Neuronal stem cell (in vitro differentiated cells): ENCODE measurements around the gene C2CD4C. TPM values are rescaled to one million over a fixed set of nuclear protein-coding genes. Genes with fewer than 3 reads are reported as not detected.
A peak's percentile ranks its signal among the peaks of the same experiment; 100 is the strongest.

Experiments
- DNase-seq: peaks from one replicate; pipeline ENCODE4 v3.0.0-alpha.2; 2013; ENCODE audit warnings: low spot score
- H2AFZ ChIP-seq: one replicate; pipeline ENCODE4 v1.6.1; 2013; ENCODE audit warnings: mild to moderate bottlenecking, low read length, inconsistent platforms
- H2AK5ac ChIP-seq: 2 replicates; pipeline ENCODE4 v1.6.1; 2013; ENCODE audit warnings: low read depth, mild to moderate bottlenecking, inconsistent platforms, low read length, moderate library complexity, mixed read lengths
- H2BK120ac ChIP-seq: 2 replicates; pipeline ENCODE4 v1.6.1; 2013; ENCODE audit warnings: low read depth, mild to moderate bottlenecking, inconsistent platforms, low read length, moderate library complexity, mixed read lengths
- H2BK12ac ChIP-seq: one replicate; pipeline ENCODE4 v1.6.1; 2013; ENCODE audit warnings: low read length, inconsistent platforms
- H2BK15ac ChIP-seq: 2 replicates; pipeline ENCODE4 v1.6.1; 2013; ENCODE audit warnings: mild to moderate bottlenecking, low read length, inconsistent platforms, mixed read lengths
- H2BK5ac ChIP-seq: one replicate; pipeline ENCODE4 v1.6.1; 2013; ENCODE audit warnings: inconsistent platforms, mild to moderate bottlenecking, low read length, moderate library complexity
- H3K14ac ChIP-seq: one replicate; pipeline ENCODE4 v1.6.1; 2013; ENCODE audit warnings: low read length, inconsistent platforms
- H3K18ac ChIP-seq: 2 replicates; pipeline ENCODE4 v1.6.1; 2013; ENCODE audit warnings: low read length, inconsistent platforms
- H3K23ac ChIP-seq: 2 replicates; pipeline ENCODE4 v1.6.1; 2013; ENCODE audit warnings: low read depth, mild to moderate bottlenecking, mixed read lengths, low read length, inconsistent platforms; ENCODE audit not compliant: poor library complexity
- H3K27ac ChIP-seq: replicated peaks from 3 replicates; pipeline ENCODE4 v1.5.1; 2013; ENCODE audit warnings: low read length, inconsistent platforms
- H3K27me3 ChIP-seq, 3 experiments: 2 replicates each; pipeline ENCODE4 v1.6.1; 2013; ENCODE audit warnings: low read length in 3 of 3, mild to moderate bottlenecking in 2 of 3, inconsistent platforms in 1 of 3, low read depth in 1 of 3, mixed read lengths in 1 of 3, moderate library complexity in 1 of 3; ENCODE audit not compliant: control insufficient read depth in 3 of 3, insufficient read depth in 3 of 3
- H3K36me3 ChIP-seq, 2 donors: replicated peaks in 1 of 2; 2 replicates each; pipeline ENCODE4 v1.6.1; 2013; ENCODE audit warnings: low read length in 2 of 2; ENCODE audit not compliant: control insufficient read depth in 2 of 2, insufficient read depth in 2 of 2
- H3K4ac ChIP-seq: 2 replicates; pipeline ENCODE4 v1.6.1; 2013; ENCODE audit warnings: inconsistent platforms, mild to moderate bottlenecking, low read length, moderate library complexity
- H3K4me1 ChIP-seq, 2 donors: 1 replicate in 1 of 2; 2 replicates in 1 of 2; pipeline ENCODE4 v1.6.1; 2013; ENCODE audit warnings: low read length in 2 of 2, low read depth in 1 of 2; ENCODE audit not compliant: control insufficient read depth in 2 of 2, insufficient read depth in 1 of 2
- H3K4me2 ChIP-seq: one replicate; pipeline ENCODE4 v1.6.1; 2013; ENCODE audit warnings: mild to moderate bottlenecking, low read length, inconsistent platforms; ENCODE audit not compliant: insufficient read depth, poor library complexity, severe bottlenecking
- H3K4me3 ChIP-seq, 2 donors: 2 replicates each; pipeline ENCODE4 v1.5.1; 2013; ENCODE audit warnings: low read length in 2 of 2, mild to moderate bottlenecking in 2 of 2, inconsistent platforms in 1 of 2, moderate library complexity in 1 of 2
- H3K79me1 ChIP-seq: one replicate; pipeline ENCODE4 v1.6.1; 2013; ENCODE audit warnings: low read depth, mild to moderate bottlenecking, inconsistent platforms, low read length, moderate library complexity
- H3K9ac ChIP-seq: one replicate; pipeline ENCODE4 v1.6.1; 2013; ENCODE audit warnings: mild to moderate bottlenecking, low read depth, low read length, inconsistent platforms; ENCODE audit not compliant: poor library complexity
- H3K9me3 ChIP-seq, 2 donors: replicated peaks in 1 of 2; 2 replicates each; pipeline versions ENCODE3 to v1.6.1; 2013; ENCODE audit warnings: low read length in 2 of 2, mild to moderate bottlenecking in 2 of 2, inconsistent platforms in 1 of 2, low read depth in 1 of 2, mixed read lengths in 1 of 2, moderate library complexity in 1 of 2; ENCODE audit not compliant: control insufficient read depth in 2 of 2, insufficient read depth in 1 of 2
- H4K8ac ChIP-seq: one replicate; pipeline ENCODE4 v1.6.1; 2013; ENCODE audit warnings: low read depth, mild to moderate bottlenecking, inconsistent platforms, low read length, moderate library complexity
- H4K91ac ChIP-seq: one replicate; pipeline ENCODE4 v1.6.1; 2013; ENCODE audit warnings: low read length, low read depth, mild to moderate bottlenecking, inconsistent platforms; ENCODE audit not compliant: poor library complexity
- WGBS, 2 donors: extraction: QIAGEN DNeasy Blood & Tissue Kit; methylation state at CpG; one replicate each; pipeline ENCODE4 v1.1.7; 2013; ENCODE audit warnings: missing lambda C conversion rate in 2 of 2, mixed read lengths in 1 of 2; ENCODE audit not compliant: insufficient read length in 2 of 2, insufficient replicate concordance in 1 of 2; ENCODE audit errors: extremely low coverage in 2 of 2; 5-methylcytosine and 5-hydroxymethylcytosine counted together
- polyA plus RNA-seq, 2 experiments: library from polyadenylated mRNA; stranded (reverse); fragments of 200-250 nt; gene quantifications; one replicate each; pipeline ENCODE4 v1.2.3, GENCODE V29; 2013

The C2CD4C gene, protein sequence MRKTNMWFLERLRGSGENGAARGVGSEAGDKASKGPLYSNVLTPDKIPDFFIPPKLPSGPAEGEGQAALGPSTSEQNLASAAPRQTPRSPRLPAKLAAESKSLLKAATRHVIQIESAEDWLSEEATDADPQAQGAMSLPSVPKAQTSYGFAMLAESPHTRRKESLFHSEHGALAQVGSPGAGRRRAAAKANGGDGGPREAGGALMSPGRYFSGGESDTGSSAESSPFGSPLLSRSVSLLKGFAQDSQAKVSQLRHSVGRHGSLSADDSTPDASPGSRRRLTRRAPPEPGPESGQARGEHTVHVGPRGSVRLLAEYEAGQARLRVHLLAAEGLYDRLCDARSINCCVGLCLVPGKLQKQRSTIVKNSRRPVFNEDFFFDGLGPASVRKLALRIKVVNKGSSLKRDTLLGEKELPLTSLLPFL
- 13.6 TPM for polyA plus RNA-seq (2013, experiment 1 of 2)
- 12.7 TPM for polyA plus RNA-seq (2013, experiment 2 of 2)

DNA sequence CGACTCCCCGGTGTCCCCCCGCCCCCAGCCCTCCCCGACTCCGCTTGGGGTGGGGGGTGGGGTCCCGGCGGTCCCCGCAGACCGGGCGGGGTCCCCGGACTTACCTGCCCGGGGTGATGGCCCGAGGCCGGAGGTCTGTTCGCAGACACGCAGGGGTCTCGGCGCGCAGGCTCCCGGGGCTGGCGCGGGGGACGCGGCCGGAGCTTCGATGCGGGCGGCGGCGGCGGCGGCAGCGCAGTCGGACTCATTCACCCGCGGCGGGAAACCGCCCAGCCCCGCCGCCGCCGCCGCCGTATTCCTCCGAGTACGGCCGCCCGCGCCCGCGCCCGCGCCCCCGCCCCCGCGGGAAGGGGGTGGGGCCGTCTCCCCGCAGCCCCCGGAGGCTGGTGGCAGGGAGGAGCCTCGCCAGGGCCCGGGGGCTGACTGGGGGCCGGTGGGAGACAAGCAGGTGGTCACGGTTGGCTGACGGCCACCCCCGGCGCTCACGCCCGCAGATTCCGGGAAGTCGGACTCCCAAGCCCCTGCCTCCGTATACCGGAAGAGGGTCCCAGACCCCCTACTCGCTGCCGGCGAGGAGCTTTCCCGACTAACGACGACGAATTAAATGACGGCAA, at the start of gene C2CD4C:
C2CD4C (minus strand) TSS at position 246 of the 614 bp plus-strand sequence. CDS start 786 bp downstream, outside the sequence.
- no CpG with 5 or more reads among the region's 80 CpGs for WGBS, 2 donors
- peaks cover 4 to 5% of the 10 kb centered on the region in 2 donors for H3K9me3 ChIP-seq
- H3K4ac ChIP-seq, result no peak within 1 kb of the TSS
- H2BK12ac ChIP-seq, result peak within 1 kb of the TSS; percentile 35
- H2AK5ac ChIP-seq, result peak within 1 kb of the TSS; percentile 99
- H2BK5ac ChIP-seq, result peak within 1 kb of the TSS; percentile 85
- H3K27me3 ChIP-seq, result peaks cover 0 to 10% (median 5%) of the 10 kb centered on the region in 3 experiments
- peak within 1 kb of the TSS; percentile 55 to 89 for H3K4me3 ChIP-seq
- H2BK15ac ChIP-seq, result peak within 1 kb of the TSS; percentile 96
- no peak for DNase-seq
- peak within 1 kb of the TSS; percentile 93 for H3K4me2 ChIP-seq
- peak within 1 kb of the TSS; percentile 95 for H2AFZ ChIP-seq
- H3K9ac ChIP-seq, result peak within 1 kb of the TSS; percentile 84
- H3K18ac ChIP-seq, result peak within 1 kb of the TSS; percentile 99
- H2BK120ac ChIP-seq, result peak within 1 kb of the TSS; percentile 95
- H3K4me1 ChIP-seq, result peaks cover 16 to 17% of the 10 kb centered on the region in 2 donors
- H3K23ac ChIP-seq, result peak within 1 kb of the TSS; percentile 91
- H4K8ac ChIP-seq, result no peak within 1 kb of the TSS
- H3K14ac ChIP-seq, result peak within 1 kb of the TSS; percentile 84
- H3K36me3 ChIP-seq, result no peaks in the 10 kb centered on the region
- no peak within 1 kb of the TSS for H4K91ac ChIP-seq
- peak within 1 kb of the TSS; percentile 9 for H3K27ac ChIP-seq
- H3K79me1 ChIP-seq, result peaks cover 3% of the 10 kb centered on the region

DNA sequence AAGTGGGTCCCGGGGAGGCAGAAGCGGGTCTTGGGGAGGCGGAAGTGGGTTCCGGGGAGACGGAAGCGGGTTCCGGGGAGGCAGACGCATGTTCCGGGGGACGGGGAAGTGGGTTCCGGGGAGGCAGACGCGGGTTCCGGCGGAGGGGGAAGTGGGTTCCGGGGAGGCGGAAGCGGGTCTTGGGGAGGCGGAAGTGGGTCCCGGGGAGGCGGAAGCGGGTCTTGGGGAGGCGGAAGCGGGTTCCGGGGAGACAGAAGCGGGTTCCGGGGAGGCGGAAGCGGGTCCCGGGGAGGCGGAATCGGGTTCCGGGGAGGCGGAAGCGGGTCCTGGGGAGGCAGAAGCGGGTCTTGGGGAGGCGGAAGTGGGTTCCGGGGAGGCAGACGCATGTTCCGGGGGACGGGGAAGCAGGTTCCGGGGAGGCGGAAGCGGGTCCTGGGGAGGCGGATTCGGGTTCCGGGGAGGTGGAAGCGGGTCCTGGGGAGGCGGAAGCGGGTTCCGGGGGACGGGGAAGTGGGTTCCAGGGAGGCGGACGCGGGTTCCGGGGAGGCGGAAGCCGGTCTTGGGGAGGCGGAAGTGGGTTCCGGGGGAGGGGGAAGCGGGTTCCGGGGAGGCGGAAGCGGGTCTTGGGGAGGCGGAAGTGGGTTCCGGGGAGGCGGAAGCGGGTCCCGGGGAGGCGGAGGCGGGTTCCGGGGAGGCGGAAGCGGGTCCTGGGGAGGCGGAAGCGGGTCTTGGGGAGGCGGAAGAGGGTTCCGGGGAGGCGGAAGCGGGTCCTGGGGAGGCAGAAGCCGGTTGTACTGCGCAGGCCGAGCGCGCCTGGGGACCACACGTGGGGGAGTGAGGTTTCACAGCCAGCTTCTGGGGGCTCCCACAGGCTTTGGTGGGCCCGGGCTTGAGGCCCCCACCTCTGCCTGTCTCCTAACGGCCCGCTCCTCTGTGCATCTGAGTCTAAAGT, 49.4 kb upstream of the C2CD4C start:
- Histone ChIP-seq H4K91ac (no peak overlapping the region), H3K27me3 (peaks cover 0 to 27% (median 13%) of the 10 kb centered on the region in 3 experiments), H3K9ac (no peak overlapping the region), H3K18ac (no peak overlapping the region), H3K4me3 (no peak overlapping the region), H3K23ac (no peak overlapping the region), H3K14ac (no peak overlapping the region), H3K79me1 (peaks cover 12% of the 10 kb centered on the region), H3K36me3 (no peaks in the 10 kb centered on the region), H4K8ac (no peak overlapping the region), H2AK5ac (no peak overlapping the region), H2AFZ (no peak overlapping the region), H3K4me1 (peaks cover 5 to 10% of the 10 kb centered on the region in 2 donors), H3K9me3 (peaks cover 3 to 7% of the 10 kb centered on the region in 2 donors), H3K4ac (no peak overlapping the region), H2BK120ac (no peak overlapping the region), H2BK15ac (no peak overlapping the region), H2BK5ac (peak overlapping the region; percentile 53), H3K27ac (no peak overlapping the region), H2BK12ac (no peak overlapping the region), H3K4me2 (no peak overlapping the region)
- no peak for DNase-seq
- WGBS, 2 donors, result no CpG with 5 or more reads among the region's 89 CpGs

DNA sequence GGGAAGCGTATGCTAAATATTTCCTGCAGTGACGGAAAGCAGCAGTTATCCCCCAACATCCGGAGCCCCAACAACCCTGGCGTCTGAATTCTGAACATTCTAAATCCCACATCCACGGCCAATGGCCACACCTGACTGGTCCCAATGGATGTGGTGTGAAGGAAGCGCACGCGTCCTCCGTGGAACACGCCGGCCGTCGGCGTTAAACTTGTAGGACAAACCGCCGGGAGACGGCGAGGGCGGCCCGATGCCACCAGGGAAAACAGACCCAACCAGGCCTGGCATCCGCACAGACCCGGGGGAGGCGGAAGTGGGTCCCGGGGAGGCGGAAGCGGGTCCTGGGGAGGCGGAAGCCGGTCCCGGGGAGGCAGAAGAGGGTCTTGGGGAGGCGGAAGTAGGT, 48.7 kb upstream of the C2CD4C start:
- WGBS, 2 donors, result no CpG with 5 or more reads among the region's 30 CpGs
- H2BK5ac ChIP-seq, result peak overlapping the region; percentile 53
- no peak overlapping the region for H3K18ac ChIP-seq
- H2BK120ac ChIP-seq, result no peak overlapping the region
- H3K36me3 ChIP-seq, result no peaks in the 10 kb centered on the region
- no peak overlapping the region for H3K4me3 ChIP-seq
- no peak overlapping the region for H3K4ac ChIP-seq
- H2BK15ac ChIP-seq, result no peak overlapping the region
- H3K4me2 ChIP-seq, result no peak overlapping the region
- no peak overlapping the region for H3K9ac ChIP-seq
- H3K27me3 ChIP-seq, result peaks cover 0 to 21% (median 12%) of the 10 kb centered on the region in 3 experiments
- no peak overlapping the region for H3K27ac ChIP-seq
- no peak for DNase-seq
- H2BK12ac ChIP-seq, result no peak overlapping the region
- H4K91ac ChIP-seq, result no peak overlapping the region
- H3K23ac ChIP-seq, result no peak overlapping the region
- peaks cover 5 to 10% of the 10 kb centered on the region in 2 donors for H3K4me1 ChIP-seq
- H3K79me1 ChIP-seq, result peaks cover 12% of the 10 kb centered on the region
- no peak overlapping the region for H2AK5ac ChIP-seq
- peak overlapping the region; percentile 82 for H3K14ac ChIP-seq
- H4K8ac ChIP-seq, result no peak overlapping the region
- peaks cover 3 to 7% of the 10 kb centered on the region in 2 donors for H3K9me3 ChIP-seq
- H2AFZ ChIP-seq, result no peak overlapping the region
